ENCODE measurements around the gene EML4. TPM values are rescaled to one million over a fixed set of nuclear protein-coding genes. Genes with fewer than 3 reads are reported as not detected.

Gene EML4
- total RNA-seq, 1 experiment from 2014 or later = 52.0 TPM

DNA sequence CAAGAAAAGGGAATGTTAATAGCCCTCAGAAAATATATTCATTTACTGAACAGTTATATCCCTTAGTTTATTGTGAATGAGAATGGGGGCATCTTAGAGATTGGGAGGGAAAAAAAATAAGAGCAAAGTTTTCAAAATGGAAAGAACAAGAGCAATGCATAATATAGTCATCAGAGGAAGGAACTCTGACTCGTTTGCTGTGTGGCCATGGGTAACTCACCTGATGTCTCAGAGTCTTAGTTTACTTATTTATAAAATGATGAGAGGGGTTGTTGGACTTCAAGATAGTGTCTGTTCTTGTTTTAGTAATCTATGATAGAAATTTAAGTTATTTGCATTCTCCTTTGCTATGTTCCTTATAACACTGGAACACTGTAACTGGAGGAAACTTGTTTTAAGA lies 70.7 kb downstream of the EML4 start:
- Histone ChIP-seq H3K9me2 (ENCODE audit: insufficient read depth) (no peaks in the 10 kb centered on the region), H3K4me1 (replicated peaks; ENCODE audit: insufficient read depth) (0 out of 2 replicates have a peak, but pooled peaks cover 6% of the 10 kb centered on the region), H3K27ac (no peak overlapping the region), H3K9me3 (ENCODE audit: insufficient read depth, low read depth) (no peaks in the 10 kb centered on the region), H3K4me2 (no peak overlapping the region), H3F3A (ENCODE audit: insufficient read depth, low read depth) (peaks cover 18% of the 10 kb centered on the region; the same call in 1 of the 2 replicates), H4K20me1 (ENCODE audit: insufficient read depth) (peaks cover 9% of the 10 kb centered on the region; the same call in 1 of the 2 replicates), H3K4me3 (no peak overlapping the region), H3K79me2 (ENCODE audit: low read depth) (peaks cover 31% of the 10 kb centered on the region), H3K36me3 (ENCODE audit: low read depth) (no peaks in the 10 kb centered on the region), H3K27me3 (ENCODE audit: insufficient read depth, low read depth) (no peaks in the 10 kb centered on the region), H2AFZ (no peak overlapping the region)
- TF ChIP-seq, protein P1, sequence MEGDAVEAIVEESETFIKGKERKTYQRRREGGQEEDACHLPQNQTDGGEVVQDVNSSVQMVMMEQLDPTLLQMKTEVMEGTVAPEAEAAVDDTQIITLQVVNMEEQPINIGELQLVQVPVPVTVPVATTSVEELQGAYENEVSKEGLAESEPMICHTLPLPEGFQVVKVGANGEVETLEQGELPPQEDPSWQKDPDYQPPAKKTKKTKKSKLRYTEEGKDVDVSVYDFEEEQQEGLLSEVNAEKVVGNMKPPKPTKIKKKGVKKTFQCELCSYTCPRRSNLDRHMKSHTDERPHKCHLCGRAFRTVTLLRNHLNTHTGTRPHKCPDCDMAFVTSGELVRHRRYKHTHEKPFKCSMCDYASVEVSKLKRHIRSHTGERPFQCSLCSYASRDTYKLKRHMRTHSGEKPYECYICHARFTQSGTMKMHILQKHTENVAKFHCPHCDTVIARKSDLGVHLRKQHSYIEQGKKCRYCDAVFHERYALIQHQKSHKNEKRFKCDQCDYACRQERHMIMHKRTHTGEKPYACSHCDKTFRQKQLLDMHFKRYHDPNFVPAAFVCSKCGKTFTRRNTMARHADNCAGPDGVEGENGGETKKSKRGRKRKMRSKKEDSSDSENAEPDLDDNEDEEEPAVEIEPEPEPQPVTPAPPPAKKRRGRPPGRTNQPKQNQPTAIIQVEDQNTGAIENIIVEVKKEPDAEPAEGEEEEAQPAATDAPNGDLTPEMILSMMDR (conservative IDR thresholded peaks at IDR 0.05) = no peak
- no peak for TF ChIP-seq EZH2 (IDR thresholded peaks at IDR 0.05; ENCODE audit: low read depth)
- no TSS peak for BruUV-seq (replicated peaks)
- intact Hi-C loops (cut with micrococcal nuclease; ENCODE audit: unreplicated experiment) = no loop called here
- POLR2A ChIA-PET (ENCODE audit: unreplicated experiment) = no interaction called here
- DNase-seq = no peak
- CTCF ChIA-PET = interaction anchor here (0.6 to 0.7 kb wide), 5 partner anchors 89 to 423 kb away, joined by 4 to 12 read pairs (median 8); no protein-coding TSS in a partner anchor

DNA sequence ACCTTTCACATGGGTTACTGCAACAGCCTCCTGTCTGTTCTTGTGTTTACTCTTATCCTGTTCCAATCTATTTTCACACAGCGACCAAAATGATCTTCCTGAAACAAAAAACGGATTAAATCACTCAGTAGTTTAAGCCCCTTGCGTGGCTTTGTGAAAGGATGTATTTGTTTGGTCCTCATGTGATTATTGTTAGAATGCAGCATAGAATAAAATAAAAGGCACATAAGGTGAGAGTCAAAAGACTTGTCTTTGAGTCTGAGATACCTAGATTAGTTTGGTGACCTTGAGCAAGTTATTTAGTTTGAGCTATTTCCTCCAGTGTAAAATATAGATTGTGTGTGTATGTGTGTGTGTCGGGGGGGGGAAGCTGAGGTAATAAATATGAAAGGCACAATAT lies 72.4 kb downstream of the EML4 start:
- H3K9me2 ChIP-seq (ENCODE audit: insufficient read depth) = no peaks in the 10 kb centered on the region
- intact Hi-C loops (cut with micrococcal nuclease; ENCODE audit: unreplicated experiment) = no loop called here
- TF ChIP-seq, protein P1 (conservative IDR thresholded peaks at IDR 0.05) = no peak
- TF ChIP-seq EZH2 (IDR thresholded peaks at IDR 0.05; ENCODE audit: low read depth) = no peak
- 0 out of 2 replicates have a peak, but pooled peaks cover 6% of the 10 kb centered on the region for H3K4me1 ChIP-seq (replicated peaks; ENCODE audit: insufficient read depth)
- H3K79me2 ChIP-seq (ENCODE audit: low read depth) = peaks cover 29% of the 10 kb centered on the region
- H2AFZ ChIP-seq = no peak overlapping the region
- no peak overlapping the region for H3K27ac ChIP-seq
- no peak for DNase-seq
- H3K27me3 ChIP-seq (ENCODE audit: insufficient read depth, low read depth) = no peaks in the 10 kb centered on the region
- peaks cover 18% of the 10 kb centered on the region; the same call in 1 of the 2 replicates for H3F3A ChIP-seq (ENCODE audit: insufficient read depth, low read depth)
- no peak overlapping the region for H3K4me3 ChIP-seq
- H3K4me2 ChIP-seq = no peak overlapping the region
- CTCF ChIA-PET = no interaction called here
- no peaks in the 10 kb centered on the region for H3K9me3 ChIP-seq (ENCODE audit: insufficient read depth, low read depth)
- 0 out of 2 replicates have a peak, but pooled peaks cover 7% of the 10 kb centered on the region for H3K36me3 ChIP-seq (ENCODE audit: low read depth)
- no TSS peak for BruUV-seq (replicated peaks)
- H4K20me1 ChIP-seq (ENCODE audit: insufficient read depth) = peaks cover 9% of the 10 kb centered on the region; the same call in 1 of the 2 replicates
- POLR2A ChIA-PET (ENCODE audit: unreplicated experiment) = no interaction called here

DNA sequence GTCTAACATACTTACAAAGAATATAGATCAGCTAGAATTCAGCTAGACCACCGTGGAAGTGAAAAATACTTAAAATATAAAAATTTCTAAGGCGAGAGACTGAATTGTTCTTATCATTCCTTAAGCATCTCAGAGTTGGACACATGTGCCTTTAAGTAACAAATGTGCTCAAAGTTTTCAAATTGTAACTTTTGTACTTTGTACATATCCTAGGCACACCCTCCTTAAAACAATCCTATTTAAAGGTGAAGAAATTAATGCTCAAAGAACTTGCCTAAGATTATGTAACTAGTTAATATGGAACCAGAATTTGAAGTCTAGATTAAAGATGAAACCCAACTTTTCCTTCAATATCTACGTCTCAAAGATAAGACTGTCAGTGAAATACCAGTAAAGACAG lies 74.1 kb downstream of the EML4 start:
- ChIA-PET CTCF (interaction anchor here (0.6 kb wide), 1 partner anchor 402 kb away, joined by 3 read pairs; no protein-coding TSS in a partner anchor), POLR2A (ENCODE audit: unreplicated experiment) (no interaction called here)
- BruUV-seq (replicated peaks) = no TSS peak
- no peak overlapping the region for H3K4me3 ChIP-seq
- TF ChIP-seq EZH2 (IDR thresholded peaks at IDR 0.05; ENCODE audit: low read depth) = no peak
- TF ChIP-seq, protein P1 (conservative IDR thresholded peaks at IDR 0.05) = no peak
- intact Hi-C loops (cut with micrococcal nuclease; ENCODE audit: unreplicated experiment) = no loop called here
- no peak overlapping the region for H3K4me2 ChIP-seq
- H2AFZ ChIP-seq = no peak overlapping the region
- no peak overlapping the region for H3K27ac ChIP-seq
- H3K36me3 ChIP-seq (ENCODE audit: low read depth) = 0 out of 2 replicates have a peak, but pooled peaks cover 9% of the 10 kb centered on the region
- DNase-seq = no peak
- H3F3A ChIP-seq (ENCODE audit: insufficient read depth, low read depth) = peaks cover 18% of the 10 kb centered on the region; the same call in 1 of the 2 replicates
- peaks cover 9% of the 10 kb centered on the region; the same call in 1 of the 2 replicates for H4K20me1 ChIP-seq (ENCODE audit: insufficient read depth)
- H3K9me3 ChIP-seq (ENCODE audit: insufficient read depth, low read depth) = no peaks in the 10 kb centered on the region
- H3K79me2 ChIP-seq (ENCODE audit: low read depth) = peaks cover 12% of the 10 kb centered on the region
- H3K4me1 ChIP-seq (replicated peaks; ENCODE audit: insufficient read depth) = 0 out of 2 replicates have a peak, but pooled peaks cover 6% of the 10 kb centered on the region
- no peaks in the 10 kb centered on the region for H3K9me2 ChIP-seq (ENCODE audit: insufficient read depth)
- no peaks in the 10 kb centered on the region for H3K27me3 ChIP-seq (ENCODE audit: insufficient read depth, low read depth)
